Natural killer cell (primary cell): ENCODE data around the gene SLC49A3. TPM values are rescaled to one million over a fixed set of nuclear protein-coding genes. Genes with fewer than 3 reads are reported as not detected.

Source experiments
- ATAC-seq, 3 donors: fragments of 150-1000 bp in 2 of 3; fragments of 200-7000 bp in 1 of 3; cut with Tn5 transposase; 1 replicate in 1 of 3; 2 replicates in 2 of 3; pipeline ENCODE4 v1.10.0; 2021; ENCODE audit warnings: mild to moderate bottlenecking in 2 of 3, moderate library complexity in 2 of 3
- DNase-seq, 2 donors: peaks; one replicate each; pipeline versions ENCODE4 v3.0.0 to v3.0.0-alpha.2; 2013 to 2021; ENCODE audit warnings: mixed read lengths in 1 of 2
- H3K27ac ChIP-seq: one replicate; pipeline ENCODE4 v1.5.1; 2013; ENCODE audit warnings: mild to moderate bottlenecking, low read length
- H3K27me3 ChIP-seq: one replicate; pipeline ENCODE4 v1.6.1; 2013; ENCODE audit warnings: low read length; ENCODE audit not compliant: control insufficient read depth, insufficient read depth
- H3K36me3 ChIP-seq: one replicate; pipeline ENCODE4 v1.6.1; 2013; ENCODE audit warnings: low read length; ENCODE audit not compliant: control insufficient read depth, insufficient read depth
- H3K4me1 ChIP-seq: one replicate; pipeline ENCODE4 v1.6.1; 2013; ENCODE audit warnings: low read length; ENCODE audit not compliant: control insufficient read depth, insufficient read depth
- H3K4me3 ChIP-seq: one replicate; pipeline ENCODE4 v1.5.1; 2013; ENCODE audit warnings: low read length
- H3K9me3 ChIP-seq: one replicate; pipeline ENCODE4 v1.6.1; 2013; ENCODE audit warnings: low read length; ENCODE audit not compliant: control insufficient read depth, insufficient read depth
- H3K27ac Mint-ChIP-seq, 2 donors: one replicate each; pipeline ENCODE4 v1.8.0; 2022; ENCODE audit warnings: mild to moderate bottlenecking in 2 of 2, mixed read lengths in 2 of 2, moderate library complexity in 1 of 2
- H3K27me3 Mint-ChIP-seq, 2 donors: one replicate each; pipeline ENCODE4 v1.8.0; 2022; ENCODE audit warnings: low read depth in 2 of 2, mixed read lengths in 2 of 2
- H3K36me3 Mint-ChIP-seq: one replicate; pipeline ENCODE4 v1.8.0; 2022; ENCODE audit warnings: mixed read lengths
- H3K4me1 Mint-ChIP-seq, 2 donors: one replicate each; pipeline ENCODE4 v1.8.0; 2022; ENCODE audit warnings: mixed read lengths in 2 of 2
- H3K4me3 Mint-ChIP-seq: one replicate; pipeline ENCODE4 v1.8.0; 2022; ENCODE audit warnings: mild to moderate bottlenecking, moderate library complexity, mixed read lengths
- H3K9me3 Mint-ChIP-seq, 2 donors: one replicate each; pipeline ENCODE4 v1.8.0; 2022; ENCODE audit warnings: mixed read lengths in 2 of 2
- WGBS: methylation state at CpG from one replicate; pipeline ENCODE4 v1.1.7; 2013; ENCODE audit warnings: missing lambda C conversion rate; ENCODE audit not compliant: insufficient coverage; 5-methylcytosine and 5-hydroxymethylcytosine counted together
- intact Hi-C: fragments of 100-400 bp; cut with micrococcal nuclease; formaldehyde crosslinking; loops from one replicate; pipeline ENCODE4 v1.14.2; 2022
- total RNA-seq, 4 donors: library from RNA; stranded (reverse); fragments of 120-200 nt in 1 of 4; gene quantifications; one replicate each; pipeline versions ENCODE4 v1.2.3 to v1.2.4, GENCODE V29; 2013 to 2022
- TF ChIP-seq, protein P1 (sequence below): fragments of 200-600 bp; IDR thresholded peaks from one replicate; pipeline ENCODE4 v1.8.0; 2022; ENCODE audit warnings: antibody characterized with exemption

Gene SLC49A3
- total RNA-seq, 3 donors from 2014 or later (not counting 1 experiment from before 2014, with no cell fraction given), result 10.0 to 14.9 (median 10.4) TPM

DNA sequence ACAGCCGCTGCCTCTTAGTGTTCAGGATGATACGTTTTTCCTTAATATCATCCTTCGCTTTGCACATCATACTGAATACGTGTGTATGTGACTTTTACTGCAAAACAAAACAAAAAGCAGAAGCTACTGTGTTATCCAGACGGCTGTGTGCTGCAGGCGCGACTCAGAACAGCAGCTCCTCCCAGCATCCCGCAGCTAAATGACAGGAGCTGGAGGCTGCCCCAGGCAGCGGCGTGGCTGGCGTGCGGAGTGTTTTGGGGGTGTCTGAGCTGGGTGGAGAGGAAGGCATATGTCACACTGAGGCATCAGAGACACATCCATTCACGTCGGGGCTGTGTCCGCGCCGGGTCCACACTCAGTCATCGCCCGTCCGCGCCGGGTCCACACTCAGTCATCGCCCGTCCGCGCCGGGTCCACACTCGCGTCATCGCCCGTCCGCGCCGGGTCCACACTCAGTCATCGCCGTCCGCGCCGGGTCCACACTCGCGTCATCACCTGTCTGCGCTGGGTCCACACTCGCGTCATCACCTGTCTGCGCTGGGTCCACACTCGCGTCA is 33.3 kb upstream of the SLC49A3 start:
- TF ChIP-seq, protein P1, sequence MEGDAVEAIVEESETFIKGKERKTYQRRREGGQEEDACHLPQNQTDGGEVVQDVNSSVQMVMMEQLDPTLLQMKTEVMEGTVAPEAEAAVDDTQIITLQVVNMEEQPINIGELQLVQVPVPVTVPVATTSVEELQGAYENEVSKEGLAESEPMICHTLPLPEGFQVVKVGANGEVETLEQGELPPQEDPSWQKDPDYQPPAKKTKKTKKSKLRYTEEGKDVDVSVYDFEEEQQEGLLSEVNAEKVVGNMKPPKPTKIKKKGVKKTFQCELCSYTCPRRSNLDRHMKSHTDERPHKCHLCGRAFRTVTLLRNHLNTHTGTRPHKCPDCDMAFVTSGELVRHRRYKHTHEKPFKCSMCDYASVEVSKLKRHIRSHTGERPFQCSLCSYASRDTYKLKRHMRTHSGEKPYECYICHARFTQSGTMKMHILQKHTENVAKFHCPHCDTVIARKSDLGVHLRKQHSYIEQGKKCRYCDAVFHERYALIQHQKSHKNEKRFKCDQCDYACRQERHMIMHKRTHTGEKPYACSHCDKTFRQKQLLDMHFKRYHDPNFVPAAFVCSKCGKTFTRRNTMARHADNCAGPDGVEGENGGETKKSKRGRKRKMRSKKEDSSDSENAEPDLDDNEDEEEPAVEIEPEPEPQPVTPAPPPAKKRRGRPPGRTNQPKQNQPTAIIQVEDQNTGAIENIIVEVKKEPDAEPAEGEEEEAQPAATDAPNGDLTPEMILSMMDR, result no peak
- H3K36me3 ChIP-seq, result no peaks in the 10 kb centered on the region
- H3K27ac ChIP-seq, result no peak overlapping the region
- H3K4me3 ChIP-seq, result no peak overlapping the region
- no peaks in the 10 kb centered on the region for H3K27me3 ChIP-seq
- peaks cover 4% of the 10 kb centered on the region for H3K4me1 ChIP-seq
- ATAC-seq (no peak), DNase-seq (no peak)
- Mint-ChIP-seq H3K36me3 (no peaks in the 10 kb centered on the region), H3K27me3 (no peaks in the 10 kb centered on the region), H3K4me1 (peaks cover 39 to 70% of the 10 kb centered on the region in 2 donors), H3K9me3 (no peaks in the 10 kb centered on the region), H3K27ac (peak overlapping the region in 1 of 2 donors; percentile 72), H3K4me3 (no peak overlapping the region)
- WGBS, result 97% methylated on average over 47 of the region's 47 CpGs
- intact Hi-C loops, result no loop called here
- no peaks in the 10 kb centered on the region for H3K9me3 ChIP-seq

DNA sequence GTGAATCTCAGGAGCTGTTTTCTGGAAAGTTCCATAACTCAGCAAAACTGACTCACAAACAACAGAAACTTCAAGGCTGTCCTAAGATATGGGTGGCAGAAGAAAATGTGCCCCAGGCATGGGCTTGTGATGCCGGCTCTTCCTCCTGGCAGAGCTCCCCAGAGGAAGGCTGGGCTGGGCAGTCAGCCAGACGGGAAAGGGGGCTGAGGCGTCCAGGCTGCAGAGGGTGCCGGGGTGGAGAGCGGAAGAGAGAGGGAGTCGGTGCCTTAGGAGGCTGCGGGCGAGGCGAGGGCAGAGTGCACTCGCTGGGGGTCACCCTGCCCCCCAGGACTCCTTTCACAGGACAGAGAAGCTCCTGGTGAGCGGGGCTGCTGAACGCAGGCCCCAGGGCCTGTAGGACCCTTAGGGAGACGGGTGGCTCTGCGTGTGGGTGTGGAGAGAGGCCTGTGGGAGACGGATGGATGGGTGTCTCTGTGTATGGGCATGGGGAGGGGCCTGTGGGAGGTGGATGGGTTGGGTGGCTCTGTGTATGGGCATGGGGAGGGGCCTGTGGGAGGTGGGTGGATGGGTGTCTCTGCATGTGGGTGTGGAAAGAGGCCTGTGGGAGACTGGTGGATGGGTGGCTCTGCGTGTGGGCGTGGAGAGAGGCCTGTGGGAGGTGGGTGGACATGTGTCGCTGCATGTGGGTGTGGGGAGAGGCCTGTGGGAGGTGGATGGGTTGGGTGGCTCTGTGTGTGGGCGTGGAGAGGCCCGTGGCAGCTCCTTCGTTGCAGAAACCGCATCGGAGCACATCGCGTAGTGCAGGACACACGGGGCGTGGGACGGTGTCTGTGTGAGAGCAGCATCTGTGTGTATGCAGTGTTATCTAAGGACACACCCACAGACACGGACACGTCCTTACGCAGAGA is 32.6 kb upstream of the SLC49A3 start:
- 88% methylated on average over 31 of the region's 31 CpGs for WGBS
- TF ChIP-seq, protein P1, result no peak
- Mint-ChIP-seq H3K27ac (peak overlapping the region in 1 of 2 donors; percentile 72), H3K27me3 (no peaks in the 10 kb centered on the region), H3K36me3 (no peaks in the 10 kb centered on the region), H3K4me1 (peaks cover 32 to 68% of the 10 kb centered on the region in 2 donors), H3K4me3 (peak overlapping the region; percentile 21), H3K9me3 (no peaks in the 10 kb centered on the region)
- H3K27ac ChIP-seq, result no peak overlapping the region
- intact Hi-C loops, result no loop called here
- no peaks in the 10 kb centered on the region for H3K27me3 ChIP-seq
- no peaks in the 10 kb centered on the region for H3K9me3 ChIP-seq
- peaks cover 7% of the 10 kb centered on the region for H3K4me1 ChIP-seq
- no peaks in the 10 kb centered on the region for H3K36me3 ChIP-seq
- no peak for DNase-seq
- no peak overlapping the region for H3K4me3 ChIP-seq
- ATAC-seq, result peak in 2 of 3 donors; percentile 38 to 48

DNA sequence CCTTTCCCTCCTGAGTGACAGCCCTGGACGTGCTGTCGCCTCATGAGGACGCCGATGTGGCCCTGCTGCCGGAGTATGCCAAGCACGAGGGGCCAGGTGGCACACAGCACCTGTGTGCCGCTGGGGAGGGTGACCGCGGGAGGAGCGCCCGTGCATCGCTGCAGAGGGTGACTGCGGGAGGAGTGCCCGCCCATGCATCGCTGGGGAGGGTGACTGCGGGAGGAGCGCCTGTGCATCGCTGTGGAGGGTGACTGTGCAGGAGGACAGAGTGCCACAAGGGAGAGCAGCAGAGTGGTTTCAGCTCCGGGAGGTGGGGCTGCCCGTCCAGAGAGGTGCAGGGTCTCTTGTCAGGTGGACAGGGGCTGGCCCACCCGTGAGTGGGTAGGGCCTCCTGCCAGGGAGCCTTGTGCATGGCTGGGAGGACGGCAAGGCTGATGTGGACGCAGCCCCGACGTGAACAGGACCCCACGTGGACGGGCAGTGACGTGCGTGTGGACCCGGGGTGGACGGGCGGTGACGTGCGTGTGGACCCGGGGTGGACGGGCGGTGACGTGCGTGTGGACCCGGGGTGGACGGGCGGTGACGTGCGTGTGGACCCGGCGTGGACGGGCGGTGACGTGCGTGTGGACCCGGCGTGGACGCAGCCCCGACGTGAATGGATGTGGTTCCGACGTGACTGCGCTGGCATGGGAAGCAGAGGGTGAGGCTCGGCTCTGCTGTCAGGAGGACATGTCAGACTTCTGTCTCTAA is 31.3 kb upstream of the SLC49A3 start:
- Histone ChIP-seq H3K27ac (no peak overlapping the region), H3K4me1 (peaks cover 7% of the 10 kb centered on the region), H3K27me3 (no peaks in the 10 kb centered on the region), H3K36me3 (no peaks in the 10 kb centered on the region), H3K9me3 (no peaks in the 10 kb centered on the region), H3K4me3 (no peak overlapping the region)
- TF ChIP-seq, protein P1, result no peak
- ATAC-seq (no peak), DNase-seq (no peak)
- peak overlapping the region in 1 of 2 donors; percentile 75 for H3K27ac Mint-ChIP-seq
- H3K4me1 Mint-ChIP-seq, result peaks cover 28 to 65% of the 10 kb centered on the region in 2 donors
- 97% methylated on average over 59 of the region's 59 CpGs for WGBS
- H3K9me3 Mint-ChIP-seq, result no peaks in the 10 kb centered on the region
- intact Hi-C loops, result no loop called here
- no peak overlapping the region for H3K4me3 Mint-ChIP-seq
- H3K27me3 Mint-ChIP-seq, result no peaks in the 10 kb centered on the region
- no peaks in the 10 kb centered on the region for H3K36me3 Mint-ChIP-seq
